ENCODE measurements around the gene PECR.

PECR gene

GRCh38 chr2:216071111-216071851, 10.3 kb downstream of the PECR start:
- no peak for DNase-seq (ENCODE audit: low read depth)

- DNase-seq (ENCODE audit: low read depth): no peak
These were observed 11.4 kb downstream of the PECR start for GRCh38 chr2:216070195-216070594.

- no peak for DNase-seq (ENCODE audit: low read depth)
These were observed 12.6 kb downstream of the PECR start for GRCh38 chr2:216069028-216069427.

GRCh38 chr2:216066230-216066629, 15.4 kb downstream of the PECR start:
- DNase-seq (ENCODE audit: low read depth): no peak

- no peak for DNase-seq (ENCODE audit: low read depth)
These were observed 16.9 kb downstream of the PECR start for GRCh38 chr2:216064665-216065064.

- no peak for DNase-seq (ENCODE audit: low read depth)
These were observed 17.5 kb downstream of the PECR start for GRCh38 chr2:216064014-216064630.

- DNase-seq (ENCODE audit: low read depth): no peak
These were observed 22.3 kb downstream of the PECR start for GRCh38 chr2:216059233-216059834.

- no peak for DNase-seq (ENCODE audit: low read depth)
These were observed 23.9 kb downstream of the PECR start for GRCh38 chr2:216057688-216058193.

GRCh38 chr2:216056739-216057138, 24.9 kb downstream of the PECR start:
- no peak for DNase-seq (ENCODE audit: low read depth)

- no peak for DNase-seq (ENCODE audit: low read depth)
These were observed 25.9 kb downstream of the PECR start for GRCh38 chr2:216055680-216056079.

GRCh38 chr2:216052420-216052819, 29.2 kb downstream of the PECR start:
- DNase-seq (ENCODE audit: low read depth): no peak

GRCh38 chr2:216051350-216051749, 30.3 kb downstream of the PECR start:
- no peak for DNase-seq (ENCODE audit: low read depth)

GRCh38 chr2:216049452-216049851, 32.2 kb downstream of the PECR start:
- DNase-seq (ENCODE audit: low read depth): no peak

GRCh38 chr2:216047397-216047796, 34.2 kb downstream of the PECR start:
- DNase-seq (ENCODE audit: low read depth): no peak

- DNase-seq (ENCODE audit: low read depth): no peak
These were observed 36.6 kb downstream of the PECR start for GRCh38 chr2:216044883-216045486.

GRCh38 chr2:216043949-216044348, 37.7 kb downstream of the PECR start:
- DNase-seq (ENCODE audit: low read depth): no peak

GRCh38 chr2:216041438-216041837, 40.2 kb downstream of the PECR start:
- DNase-seq (ENCODE audit: low read depth): no peak

GRCh38 chr2:216039918-216040317, 41.7 kb downstream of the PECR start:
- DNase-seq (ENCODE audit: low read depth): no peak

- DNase-seq (ENCODE audit: low read depth): peak; percentile 80
These were observed 47.5 kb downstream of the PECR start for GRCh38 chr2:216034065-216034464.

GRCh38 chr2:216033403-216033802, 48.2 kb downstream of the PECR start:
- no peak for DNase-seq (ENCODE audit: low read depth)

- no peak for DNase-seq (ENCODE audit: low read depth)
These were observed 49.5 kb downstream of the PECR start for GRCh38 chr2:216031960-216032689.

- DNase-seq (ENCODE audit: low read depth): no peak
These were observed 51.4 kb downstream of the PECR start for GRCh38 chr2:216030216-216030615.

Measured in CMK (cell line).